ENCODE measurements around the gene MANBA. TPM values are rescaled to one million over a fixed set of nuclear protein-coding genes. Genes with fewer than 3 reads are reported as not detected.

MANBA gene
- 6.8 and 9.1 TPM in 2 replicates for total RNA-seq

- peak; percentile 64 to 75 for DNase-seq (ENCODE audit: low read depth in 2 of 2)
Observed at GRCh38 chr4:102760645-102761295, at the start of gene MANBA. MANBA (minus strand) TSS chr4:102760968; CDS start chr4:102760894, 74 bp downstream.

- peak in 1 of 2 donors; percentile 51 for DNase-seq (ENCODE audit: low read depth in 2 of 2)
Observed at GRCh38 chr4:102809691-102810090, 48.9 kb upstream of the MANBA start.

GRCh38 chr4:102809190-102809589 lies 48.4 kb upstream of the MANBA start:
- peak; percentile 80 to 86 for DNase-seq (ENCODE audit: low read depth in 2 of 2)

- no peak for DNase-seq (ENCODE audit: low read depth in 2 of 2)
Observed at GRCh38 chr4:102808009-102808408, 47.2 kb upstream of the MANBA start.

GRCh38 chr4:102807345-102807744 lies 46.6 kb upstream of the MANBA start:
- no peak for DNase-seq (ENCODE audit: low read depth in 2 of 2)

GRCh38 chr4:102799816-102800215 lies 39.0 kb upstream of the MANBA start:
- no peak for DNase-seq (ENCODE audit: low read depth in 2 of 2)

GRCh38 chr4:102794999-102795398 lies 34.2 kb upstream of the MANBA start:
- DNase-seq (ENCODE audit: low read depth in 2 of 2): no peak

- no peak for DNase-seq (ENCODE audit: low read depth in 2 of 2)
Observed at GRCh38 chr4:102792361-102792936, 31.7 kb upstream of the MANBA start.

GRCh38 chr4:102791318-102791835 lies 30.6 kb upstream of the MANBA start:
- DNase-seq (ENCODE audit: low read depth in 2 of 2): no peak

- DNase-seq (ENCODE audit: low read depth in 2 of 2): peak; percentile 41 to 60
Observed at GRCh38 chr4:102789317-102789717, 28.5 kb upstream of the MANBA start.

GRCh38 chr4:102787944-102788343 lies 27.2 kb upstream of the MANBA start:
- no peak for DNase-seq (ENCODE audit: low read depth in 2 of 2)

GRCh38 chr4:102787096-102787881 lies 26.5 kb upstream of the MANBA start:
- peak in 1 of 2 donors; percentile 9 for DNase-seq (ENCODE audit: low read depth in 2 of 2)

- DNase-seq (ENCODE audit: low read depth in 2 of 2): no peak
Observed at GRCh38 chr4:102786279-102786678, 25.5 kb upstream of the MANBA start.

- no peak for DNase-seq (ENCODE audit: low read depth in 2 of 2)
Observed at GRCh38 chr4:102783006-102783405, 22.2 kb upstream of the MANBA start.

- DNase-seq (ENCODE audit: low read depth in 2 of 2): no peak
Observed at GRCh38 chr4:102781570-102781969, 20.8 kb upstream of the MANBA start.

GRCh38 chr4:102780476-102781144 lies 19.8 kb upstream of the MANBA start:
- DNase-seq (ENCODE audit: low read depth in 2 of 2): no peak

GRCh38 chr4:102779204-102779603 lies 18.4 kb upstream of the MANBA start:
- DNase-seq (ENCODE audit: low read depth in 2 of 2): no peak

GRCh38 chr4:102778720-102779119 lies 18.0 kb upstream of the MANBA start:
- DNase-seq (ENCODE audit: low read depth in 2 of 2): peak; percentile 30 to 48

- DNase-seq (ENCODE audit: low read depth in 2 of 2): no peak
Observed at GRCh38 chr4:102775805-102776204, 15.0 kb upstream of the MANBA start.

- no peak for DNase-seq (ENCODE audit: low read depth in 2 of 2)
Observed at GRCh38 chr4:102774254-102774653, 13.5 kb upstream of the MANBA start.

- DNase-seq (ENCODE audit: low read depth in 2 of 2): peak in 1 of 2 donors; percentile 27
Observed at GRCh38 chr4:102772738-102773340, 12.1 kb upstream of the MANBA start.

Data from lung microvascular endothelial cell (primary cell).